HG02885 (cell line): ENCODE results near the gene ALPP.
"Not testable (repeated sequence)": the region's sequence is repeated elsewhere in the genome, so short reads cannot be mapped to it uniquely, and the experiment has no call there.

ENCODE experiments used
- ATAC-seq: cut with Tn5 transposase; IDR thresholded peaks from one replicate; pipeline ENCODE4 v1.9.1; 2021; ENCODE audit warnings: mild to moderate bottlenecking; ENCODE audit not compliant: unreplicated experiment, poor library complexity

The ALPP gene

GRCh38 chr2:232377841-232378734 lies 463 bp upstream of the ALPP start:
- no peak for ATAC-seq

- ATAC-seq = not testable (repeated sequence)
Measured at GRCh38 chr2:232379610-232380590, 1.3 kb downstream of the ALPP start.

DNA sequence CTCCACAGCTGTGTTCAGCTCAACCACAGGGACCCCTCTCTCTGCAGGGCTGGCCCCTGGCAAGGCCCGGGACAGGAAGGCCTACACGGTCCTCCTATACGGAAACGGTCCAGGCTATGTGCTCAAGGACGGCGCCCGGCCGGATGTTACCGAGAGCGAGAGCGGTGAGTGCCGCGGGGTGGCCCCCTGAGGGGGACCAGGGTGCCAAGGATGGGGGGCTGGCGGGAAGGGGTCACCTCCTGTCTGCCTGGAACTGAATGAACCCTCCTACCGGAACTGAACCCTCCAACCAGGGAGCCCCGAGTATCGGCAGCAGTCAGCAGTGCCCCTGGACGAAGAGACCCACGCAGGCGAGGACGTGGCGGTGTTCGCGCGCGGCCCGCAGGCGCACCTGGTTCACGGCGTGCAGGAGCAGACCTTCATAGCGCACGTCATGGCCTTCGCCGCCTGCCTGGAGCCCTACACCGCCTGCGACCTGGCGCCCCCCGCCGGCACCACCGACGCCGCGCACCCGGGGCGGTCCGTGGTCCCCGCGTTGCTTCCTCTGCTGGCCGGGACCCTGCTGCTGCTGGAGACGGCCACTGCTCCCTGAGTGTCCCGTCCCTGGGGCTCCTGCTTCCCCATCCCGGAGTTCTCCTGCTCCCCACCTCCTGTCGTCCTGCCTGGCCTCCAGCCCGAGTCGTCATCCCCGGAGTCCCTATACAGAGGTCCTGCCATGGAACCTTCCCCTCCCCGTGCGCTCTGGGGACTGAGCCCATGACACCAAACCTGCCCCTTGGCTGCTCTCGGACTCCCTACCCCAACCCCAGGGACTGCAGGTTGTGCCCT lies 2.9 kb downstream of the ALPP start:
- not testable (repeated sequence) for ATAC-seq

DNA sequence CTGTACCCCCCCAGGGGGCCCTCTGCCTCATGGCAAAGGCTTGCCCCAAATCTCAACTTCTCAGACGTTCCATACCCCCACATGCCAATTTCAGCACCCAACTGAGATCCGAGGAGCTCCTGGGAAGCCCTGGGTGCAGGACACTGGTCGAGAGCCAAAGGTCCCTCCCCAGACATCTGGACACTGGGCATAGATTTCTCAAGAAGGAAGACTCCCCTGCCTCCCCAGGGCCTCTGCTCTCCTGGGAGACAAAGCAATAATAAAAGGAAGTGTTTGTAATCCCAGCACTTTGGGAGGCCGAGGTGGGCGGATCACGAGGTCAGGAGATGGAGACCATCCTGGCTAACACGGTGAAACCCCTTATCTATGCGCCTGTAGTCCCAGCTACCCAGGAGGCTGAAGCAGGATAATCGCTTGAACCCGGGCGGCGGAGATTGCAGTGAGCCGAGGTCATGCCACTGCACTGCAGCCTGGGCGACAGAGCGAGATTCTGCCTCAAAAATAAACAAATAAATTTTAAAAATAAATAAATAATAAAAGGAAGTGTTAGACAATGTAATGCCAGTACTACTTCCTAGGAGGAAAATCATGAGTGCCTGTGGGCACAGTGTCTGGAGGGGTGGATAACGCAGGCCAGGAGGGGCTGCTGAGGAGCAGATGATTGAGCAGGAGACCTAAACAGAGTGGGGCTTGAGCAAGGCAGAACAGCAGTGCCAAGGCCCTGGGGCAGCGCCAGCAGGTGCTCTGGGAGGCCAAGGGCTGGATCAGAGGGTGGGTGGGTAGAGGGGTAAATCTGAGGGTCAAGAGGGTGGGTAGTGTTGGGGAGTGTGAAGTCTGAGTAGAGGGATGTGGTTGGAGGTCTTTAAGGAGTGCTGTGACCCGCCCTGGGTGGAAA lies 4.0 kb downstream of the ALPP start:
- ATAC-seq = no peak

GRCh38 chr2:232384466-232384865 lies 5.9 kb downstream of the ALPP start:
- ATAC-seq = no peak

DNA sequence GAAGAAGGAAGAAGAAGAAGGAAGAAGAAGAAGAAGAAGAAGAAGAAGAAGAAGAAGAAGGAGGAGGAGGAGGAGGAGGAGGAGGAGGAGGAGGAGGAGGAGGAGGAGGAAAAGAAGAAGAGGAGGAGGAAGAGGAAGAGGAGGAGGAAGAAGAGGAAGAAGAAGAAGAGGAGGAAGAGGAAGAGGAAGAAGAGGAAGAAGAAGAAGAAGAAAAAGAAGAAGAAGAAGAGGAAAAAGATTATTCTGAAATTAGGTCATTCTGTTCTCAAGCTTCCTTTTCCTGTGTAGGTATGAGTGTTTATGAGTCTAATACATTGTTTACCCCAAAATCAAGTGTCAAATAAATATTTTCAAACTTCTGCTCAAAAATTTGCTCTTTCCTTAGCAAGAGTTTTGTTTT lies 6.5 kb downstream of the ALPP start:
- ATAC-seq = not testable (repeated sequence)

DNA sequence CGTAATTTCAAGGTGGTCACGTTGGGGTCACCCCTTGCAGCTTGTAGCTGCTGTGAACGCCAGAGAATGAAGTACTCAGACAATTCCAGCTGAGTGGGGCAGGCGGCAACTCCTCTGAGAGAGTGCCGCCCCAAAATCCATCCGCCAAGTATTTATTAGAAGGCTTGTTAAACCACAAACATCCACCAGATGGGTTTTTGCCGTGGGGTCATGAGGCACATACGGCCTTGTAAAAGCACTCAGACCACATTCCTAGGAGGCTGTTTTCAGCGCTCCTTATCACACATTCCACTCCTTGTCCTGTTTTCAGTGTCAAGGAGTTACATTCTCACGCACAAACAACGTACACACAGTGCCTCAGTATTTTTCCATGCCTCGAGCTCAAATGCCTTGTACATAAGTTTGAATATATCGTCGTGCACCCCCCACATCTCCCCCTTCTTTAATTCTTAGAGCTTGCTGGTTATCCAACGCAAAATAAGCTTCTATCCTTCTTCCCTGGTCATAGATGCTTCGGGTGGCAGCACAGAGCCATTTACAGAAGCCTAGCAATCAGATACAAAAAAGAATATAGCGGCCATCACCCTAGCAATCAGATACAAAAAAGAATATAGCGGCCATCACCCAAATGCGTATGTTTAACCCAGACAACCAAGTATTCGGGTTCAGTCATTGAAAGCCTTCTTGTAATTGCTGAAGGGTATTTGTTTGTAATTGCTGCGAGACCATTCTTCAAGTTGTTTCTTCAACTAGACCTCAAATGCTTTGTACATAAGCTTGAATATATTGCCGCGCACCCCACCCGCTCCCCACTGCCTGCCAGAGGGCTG lies 7.3 kb downstream of the ALPP start:
- no peak for ATAC-seq

GRCh38 chr2:232386490-232386739 lies 7.9 kb downstream of the ALPP start:
- ATAC-seq = no peak

GRCh38 chr2:232386740-232387450 lies 8.3 kb downstream of the ALPP start:
- no peak for ATAC-seq

DNA sequence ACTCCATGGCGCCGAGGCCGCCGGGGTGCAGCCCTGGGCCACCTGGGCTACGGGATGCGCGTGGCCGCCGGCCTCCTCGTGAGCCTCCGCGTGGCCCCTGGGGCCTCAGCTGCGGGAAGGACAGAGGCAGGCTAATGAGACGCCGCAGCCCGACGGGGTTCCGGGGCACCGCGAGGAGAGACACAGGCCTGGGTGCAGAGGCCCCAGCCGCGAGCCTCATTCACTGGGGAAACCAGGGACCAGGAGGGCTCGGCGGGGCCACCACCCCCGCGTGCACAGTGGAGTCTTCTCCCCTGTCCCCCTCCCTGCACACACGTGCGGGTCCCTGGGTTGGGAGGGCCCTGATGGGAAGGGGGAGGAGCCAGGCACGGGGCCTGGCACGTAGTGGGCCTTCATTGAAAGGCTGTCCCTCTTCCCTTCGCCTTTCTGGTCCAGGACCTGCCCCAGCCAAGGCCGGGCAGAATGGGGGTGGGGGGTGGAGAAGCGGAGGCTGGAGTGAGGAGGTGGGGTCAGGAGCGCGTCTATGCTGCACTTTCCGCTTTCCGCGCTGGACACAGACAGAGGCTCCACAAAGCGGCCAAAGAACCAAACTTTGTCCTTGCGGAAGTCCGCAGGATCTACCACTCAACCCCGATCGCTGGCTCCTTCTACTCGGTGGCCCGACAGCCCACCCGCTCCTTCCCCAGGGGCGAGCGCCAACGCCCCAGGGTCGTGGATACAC lies 9.1 kb downstream of the ALPP start:
- no peak for ATAC-seq

- no peak for ATAC-seq
Measured at GRCh38 chr2:232388324-232388891, 9.9 kb downstream of the ALPP start.

DNA sequence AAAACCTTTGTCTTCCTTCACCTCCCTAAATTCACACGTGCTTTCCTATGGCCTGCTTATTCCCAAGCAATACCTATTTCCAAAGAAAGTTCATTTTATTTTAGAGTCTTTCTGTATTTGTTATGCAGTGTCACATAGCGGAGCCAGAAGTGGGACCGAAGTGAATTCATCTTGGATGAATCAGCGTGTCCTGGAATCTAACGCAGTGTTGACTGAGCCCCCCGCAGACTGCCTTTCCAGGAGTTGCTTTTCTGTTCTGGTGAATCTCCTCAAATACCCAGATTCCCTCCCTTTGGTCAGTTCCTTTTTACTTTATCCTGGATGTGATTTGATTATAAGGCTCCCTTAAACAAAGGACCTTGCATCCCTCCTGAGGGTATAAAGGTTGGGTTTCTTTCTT lies 10.8 kb downstream of the ALPP start:
- no peak for ATAC-seq

DNA sequence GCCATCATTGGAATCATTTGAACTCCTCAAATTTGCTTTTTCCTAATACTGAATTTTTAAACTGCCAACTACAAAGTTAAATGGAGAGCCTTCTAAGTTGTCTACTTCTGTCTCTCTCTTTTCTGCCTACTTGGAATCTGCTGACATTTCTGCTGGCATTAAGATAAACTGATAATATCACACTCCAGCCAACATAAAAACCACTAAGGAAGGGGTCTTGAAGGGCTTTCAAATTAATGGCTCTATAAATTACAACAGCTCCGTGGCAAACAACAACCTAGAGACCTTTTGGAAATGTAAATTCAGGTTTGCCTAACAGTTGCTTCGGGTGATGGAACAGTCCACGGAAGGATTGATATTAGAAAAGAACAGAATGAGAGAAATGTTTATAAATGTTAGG lies 12.1 kb downstream of the ALPP start:
- ATAC-seq = no peak

- no peak for ATAC-seq
Measured at GRCh38 chr2:232393556-232393955, 15.0 kb downstream of the ALPP start.

DNA sequence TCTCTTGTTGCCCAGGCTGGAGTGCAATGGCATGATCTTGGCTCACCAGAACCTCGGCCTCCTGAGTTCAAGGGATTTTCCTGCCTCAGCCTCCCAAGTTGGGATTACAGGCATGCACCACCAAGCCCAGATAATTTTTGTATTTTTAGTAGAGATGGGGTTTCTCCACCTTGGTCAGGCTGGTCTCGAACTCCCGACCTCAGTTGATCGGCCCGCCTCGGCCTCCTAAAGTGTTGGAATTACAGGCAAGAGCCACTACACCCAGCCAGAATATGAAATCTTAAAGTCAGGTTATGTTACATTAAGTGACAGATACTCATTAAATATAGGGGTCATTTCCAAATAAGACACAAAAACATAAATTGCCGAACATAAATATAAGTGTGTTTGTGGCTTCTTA lies 15.9 kb downstream of the ALPP start:
- ATAC-seq = not testable (repeated sequence)

DNA sequence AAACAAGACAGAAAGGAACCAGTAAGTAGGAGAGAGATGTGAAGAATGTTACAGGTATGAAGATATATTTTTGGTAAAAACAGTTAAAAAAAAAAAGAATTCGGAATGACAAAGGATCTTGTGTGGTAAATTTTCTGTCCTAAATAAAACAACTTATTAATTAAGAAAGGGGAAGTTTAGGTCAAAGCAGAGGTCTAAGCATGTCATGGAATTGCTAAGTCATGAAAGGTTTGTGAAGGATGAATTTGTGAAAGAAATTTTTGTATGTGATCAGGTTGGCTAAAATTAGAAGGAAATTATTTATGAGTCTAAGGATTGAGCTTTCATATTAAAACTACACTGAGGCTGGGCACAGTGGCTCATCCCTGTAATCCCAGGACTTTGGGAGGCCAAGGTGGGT lies 17.0 kb downstream of the ALPP start:
- no peak for ATAC-seq

GRCh38 chr2:232396683-232397082 lies 18.1 kb downstream of the ALPP start:
- ATAC-seq = no peak
